Mucosa of gallbladder (tissue), 1 donor: ENCODE results near the gene TTF1. TPM values are rescaled to one million over a fixed set of nuclear protein-coding genes. Genes with fewer than 3 reads are reported as not detected.

ENCODE experiments used
- DNase-seq: peaks from one replicate; pipeline ENCODE4 v3.0.0-alpha.2; 2020; ENCODE audit warnings: low spot score
- total RNA-seq: library from RNA; stranded (reverse); gene quantifications from one replicate; pipeline ENCODE4 v1.2.1, GENCODE V29; 2021
- donor health status: DM: no; HTN: no; CAD: no.

Gene TTF1
- total RNA-seq, 1 donor from 2014 or later, result 12.5 TPM

- DNase-seq, result no peak
Observed at GRCh38 chr9:132365986-132366385, 40.7 kb downstream of the TTF1 start.

- no peak for DNase-seq
Observed at GRCh38 chr9:132364068-132364467, 42.6 kb downstream of the TTF1 start.

GRCh38 chr9:132357764-132358163, 48.9 kb downstream of the TTF1 start:
- no peak for DNase-seq

- DNase-seq, result no peak
Observed at GRCh38 chr9:132356324-132356924, 50.2 kb downstream of the TTF1 start.

GRCh38 chr9:132354637-132355355, 51.8 kb downstream of the TTF1 start, which contains the start of gene SETX:
TSS of gene SETX (minus strand) at chr9:132354986. CDS start at chr9:132349428, 5,558 bp downstream.
- peak; percentile 98 for DNase-seq

- no peak for DNase-seq
Observed at GRCh38 chr9:132351404-132352045, 55.1 kb downstream of the TTF1 start.

- no peak for DNase-seq
Observed at GRCh38 chr9:132350861-132351315, 55.8 kb downstream of the TTF1 start.

GRCh38 chr9:132348676-132349075, 58.0 kb downstream of the TTF1 start:
- DNase-seq, result no peak

GRCh38 chr9:132346177-132346576, 60.5 kb downstream of the TTF1 start:
- DNase-seq, result no peak

GRCh38 chr9:132341177-132341840, 65.3 kb downstream of the TTF1 start:
- DNase-seq, result no peak

GRCh38 chr9:132334364-132334763, 72.3 kb downstream of the TTF1 start:
- DNase-seq, result no peak

GRCh38 chr9:132333556-132333955, 73.1 kb downstream of the TTF1 start:
- no peak for DNase-seq

GRCh38 chr9:132328580-132328979, 78.1 kb downstream of the TTF1 start:
- no peak for DNase-seq

GRCh38 chr9:132327537-132327936, 79.1 kb downstream of the TTF1 start:
- no peak for DNase-seq

Other genes starting within 250 kb of the TTF1 start
- gene NTNG2, start 244.8 kb downstream of the TTF1 start, total RNA-seq, result 3.5 TPM
- 43.1 TPM for gene SETX, start 51.9 kb downstream of the TTF1 start, total RNA-seq
- gene CFAP77, start 3.4 kb upstream of the TTF1 start, total RNA-seq, result not detected
- not detected for gene BARHL1, start 175.8 kb upstream of the TTF1 start, total RNA-seq